Raji (cell line): Measurements from ENCODE around the gene ETNK1.

Source experiments
- POLR2A ChIP-seq: IDR thresholded peaks from 2 replicates; pipeline ENCODE4 v1.6.1; 2011; ENCODE audit warnings: low read depth, low read length, control low read depth; ENCODE audit not compliant: insufficient read depth

ETNK1 gene

GRCh38 chr12:22624870-22625761, at the start of gene ETNK1:
Gene ETNK1 (plus strand): TSS chr12:22625171. CDS start chr12:22625431, 260 bp downstream.
- TF ChIP-seq POLR2A = peak; percentile 92

DNA sequence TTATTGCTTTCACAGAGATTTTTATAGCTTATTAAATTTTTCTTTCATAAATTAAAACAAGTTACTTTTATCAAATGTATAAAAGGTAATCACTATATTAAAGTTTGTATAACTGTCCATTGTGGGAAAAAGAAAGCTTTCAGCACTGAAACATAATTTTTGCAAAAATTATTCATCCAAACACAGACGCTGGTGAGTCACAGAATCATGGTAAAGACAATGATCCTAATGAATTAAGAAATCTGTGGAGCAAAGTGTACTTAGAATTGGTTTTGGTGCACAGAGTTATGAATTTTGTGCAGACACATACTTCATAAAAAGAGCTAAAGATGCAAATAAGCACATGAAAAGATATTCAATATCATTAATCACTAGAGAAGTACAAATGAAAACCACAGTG, 48.9 kb upstream of the ETNK1 start:
- TF ChIP-seq POLR2A = no peak

- no peak for TF ChIP-seq POLR2A
These were observed 48.5 kb upstream of the ETNK1 start for GRCh38 chr12:22576473-22576872.

DNA sequence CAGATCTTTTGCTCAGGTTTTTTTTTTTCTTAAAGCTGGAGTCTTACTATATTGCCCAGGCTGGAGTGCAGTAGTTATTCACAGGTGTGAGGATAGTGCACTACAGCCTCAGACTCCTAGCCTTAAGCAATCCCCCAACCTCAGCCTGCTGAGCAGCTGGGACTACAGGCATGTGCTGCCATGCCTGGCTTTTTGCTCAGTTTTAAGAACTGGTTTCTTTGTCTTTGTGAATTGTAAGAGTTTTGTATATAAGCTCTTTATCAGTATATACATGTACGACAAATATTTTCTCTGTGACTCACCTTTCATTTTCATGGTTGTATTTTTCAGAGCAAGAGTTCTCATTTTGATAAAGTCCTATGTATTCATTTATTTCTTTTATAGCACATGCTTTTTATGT, 47.3 kb upstream of the ETNK1 start:
- no peak for TF ChIP-seq POLR2A

GRCh38 chr12:22578328-22578727, 46.6 kb upstream of the ETNK1 start:
- TF ChIP-seq POLR2A = no peak

DNA sequence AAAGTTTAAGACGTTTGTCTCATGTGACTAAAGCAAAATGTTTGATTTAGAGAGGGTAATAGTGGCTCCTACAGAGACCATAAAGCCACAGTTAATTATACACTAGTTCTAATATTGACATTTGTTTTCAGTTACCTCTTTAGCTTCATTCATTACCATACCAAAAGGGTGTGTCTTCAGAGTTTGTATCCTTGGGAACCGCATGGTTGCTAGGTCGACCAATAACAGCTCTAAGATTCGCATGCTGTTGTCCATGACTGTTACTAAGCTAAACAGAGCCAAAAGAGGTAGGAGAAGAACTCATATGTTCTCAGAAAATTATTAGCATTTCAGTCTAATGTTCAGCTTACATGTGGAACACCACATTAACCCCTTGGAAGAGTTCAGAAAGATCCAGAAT, 36.2 kb upstream of the ETNK1 start:
- TF ChIP-seq POLR2A = no peak

- no peak for TF ChIP-seq POLR2A
These were observed 31.1 kb upstream of the ETNK1 start for GRCh38 chr12:22593864-22594263.

- TF ChIP-seq POLR2A = no peak
These were observed 26.7 kb upstream of the ETNK1 start for GRCh38 chr12:22598141-22598762.

DNA sequence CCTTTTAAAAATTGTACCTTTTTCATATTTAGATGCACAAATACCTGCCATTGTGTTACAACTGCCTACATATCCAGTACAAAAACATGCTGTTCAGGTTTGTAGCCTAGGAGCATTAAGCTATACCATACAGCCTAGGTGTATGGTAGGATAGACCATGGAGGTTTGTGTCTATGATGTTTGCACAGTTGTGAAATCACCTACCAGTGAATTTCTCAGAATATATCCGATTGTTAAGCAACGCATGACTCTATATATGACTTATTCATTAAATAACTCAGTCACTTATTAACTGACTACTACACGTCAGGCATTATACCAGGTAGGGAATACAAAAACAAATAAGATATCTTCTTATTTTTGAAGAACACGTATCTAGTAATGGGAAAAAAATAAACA, 26.2 kb upstream of the ETNK1 start:
- no peak for TF ChIP-seq POLR2A

- TF ChIP-seq POLR2A = no peak
These were observed 24.8 kb upstream of the ETNK1 start for GRCh38 chr12:22600181-22600580.

DNA sequence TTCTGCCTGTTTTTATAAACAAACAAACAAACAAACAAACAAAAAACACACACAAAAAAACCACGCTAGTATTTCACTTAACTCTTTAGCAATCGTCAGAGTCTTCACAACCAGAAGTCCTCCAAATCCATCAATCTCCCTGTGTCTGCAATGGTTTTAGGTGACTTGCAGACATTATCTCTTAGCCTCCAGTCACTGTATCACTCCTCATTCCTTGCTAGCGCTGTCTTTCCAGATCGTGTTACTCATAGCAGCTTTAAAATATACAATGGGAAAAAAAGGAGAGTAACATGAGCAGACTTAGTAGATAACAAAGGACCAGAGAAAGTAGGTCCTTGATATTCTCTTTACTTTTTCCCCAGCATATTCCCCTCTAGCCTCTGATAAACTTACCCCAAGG, 15.5 kb upstream of the ETNK1 start:
- no peak for TF ChIP-seq POLR2A

- no peak for TF ChIP-seq POLR2A
These were observed 14.8 kb upstream of the ETNK1 start for GRCh38 chr12:22610131-22610530.

- no peak for TF ChIP-seq POLR2A
These were observed 8.9 kb upstream of the ETNK1 start for GRCh38 chr12:22615963-22616501.

DNA sequence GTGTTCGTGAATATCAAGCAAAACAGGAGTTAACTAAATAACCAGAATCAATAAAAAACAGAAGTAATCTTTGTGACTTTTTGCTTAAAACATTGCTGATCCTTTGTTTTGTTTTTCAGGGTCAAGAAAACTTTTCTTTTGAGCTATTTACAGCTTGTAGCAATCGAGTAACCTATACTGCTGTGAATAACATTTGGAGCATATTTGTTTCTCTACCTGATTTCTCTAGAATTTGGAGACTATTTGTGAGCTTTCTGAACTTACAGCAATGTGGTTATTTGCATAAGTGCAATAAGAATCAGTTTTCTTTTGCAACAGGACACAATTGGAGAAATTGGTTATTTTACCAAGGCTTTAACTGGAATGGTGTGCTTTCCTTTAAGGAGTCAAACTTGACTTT, 7.3 kb upstream of the ETNK1 start:
- TF ChIP-seq POLR2A = no peak

DNA sequence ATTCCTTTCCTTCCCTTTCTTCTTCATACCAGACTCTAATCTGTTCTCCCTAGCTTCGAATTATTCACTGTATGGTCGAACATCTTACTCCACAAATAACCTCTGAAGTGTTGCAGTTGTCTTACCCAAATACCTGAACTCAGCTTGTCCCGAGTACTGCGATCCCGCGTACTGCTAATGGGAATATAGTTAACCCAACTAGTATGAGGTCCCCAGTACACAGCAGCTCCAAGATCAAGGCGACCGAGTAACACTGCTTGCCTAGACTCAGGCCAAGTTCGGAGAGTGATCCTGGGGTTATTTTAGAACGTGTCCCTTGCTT, 462 bp upstream of the ETNK1 start:
- TF ChIP-seq POLR2A = no peak

DNA sequence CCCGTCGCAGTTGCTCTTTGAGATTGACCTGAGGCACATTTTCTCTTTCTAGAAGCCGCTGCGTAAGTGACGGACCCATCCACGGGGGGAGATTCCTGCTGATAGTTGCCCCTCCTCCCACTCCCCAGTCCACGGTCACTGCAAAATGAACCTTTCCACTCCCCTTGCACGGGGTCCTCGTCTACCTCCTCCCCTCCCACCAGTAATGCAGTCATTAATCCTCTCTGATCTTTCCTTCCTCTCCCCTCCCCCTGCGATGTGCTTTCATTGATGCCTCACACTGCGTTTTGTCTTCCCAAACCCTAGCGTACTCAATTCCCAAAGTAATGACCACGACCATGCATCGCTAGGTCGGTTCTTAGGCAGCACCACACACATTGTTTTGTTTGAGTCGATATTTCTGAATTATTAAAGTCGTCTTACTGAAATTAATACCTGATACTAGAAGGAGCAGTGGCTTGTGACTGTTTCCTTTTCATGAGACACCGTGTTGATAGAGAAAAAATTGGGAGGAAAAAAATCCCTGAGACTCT, 857 bp downstream of the ETNK1 start:
- no peak; the same call in 1 of the 2 replicates for TF ChIP-seq POLR2A
